Measurements from ENCODE around the gene MYRFL.

Gene MYRFL

GRCh38 chr12:69994724-69995173 lies 169.7 kb downstream of the MYRFL start:
- H3K4me3 ChIP-seq (ENCODE audit: low read depth, low read length): no peak overlapping the region
- no peak for DNase-seq (ENCODE audit: low read depth, low spot score)
- ChIA-PET CTCF (interaction anchor here (2.5 kb wide), 1 partner anchor 94 kb away, joined by 9 read pairs; no protein-coding TSS in a partner anchor), POLR2A (no interaction called here)
- no peak for TF ChIP-seq CTCF (IDR thresholded peaks at IDR 0.05; ENCODE audit: insufficient read depth, low read length, missing control alignments)

- TF ChIP-seq CTCF (IDR thresholded peaks at IDR 0.05; ENCODE audit: insufficient read depth, low read length, missing control alignments): no peak
- DNase-seq (ENCODE audit: low read depth, low spot score): no peak
- ChIA-PET CTCF (no interaction called here), POLR2A (no interaction called here)
- H3K4me3 ChIP-seq (ENCODE audit: low read depth, low read length): no peak overlapping the region
Observed at GRCh38 chr12:69996241-69996640, 171.2 kb downstream of the MYRFL start.

GRCh38 chr12:69996722-69997121 lies 171.7 kb downstream of the MYRFL start:
- no peak overlapping the region for H3K4me3 ChIP-seq (ENCODE audit: low read depth, low read length)
- ChIA-PET POLR2A (no interaction called here), CTCF (no interaction called here)
- DNase-seq (ENCODE audit: low read depth, low spot score): no peak
- no peak for TF ChIP-seq CTCF (IDR thresholded peaks at IDR 0.05; ENCODE audit: insufficient read depth, low read length, missing control alignments)

- CTCF ChIA-PET: no interaction called here
- POLR2A ChIA-PET: no interaction called here
- DNase-seq (ENCODE audit: low read depth, low spot score): no peak
- H3K4me3 ChIP-seq (ENCODE audit: low read depth, low read length): no peak overlapping the region
- no peak for TF ChIP-seq CTCF (IDR thresholded peaks at IDR 0.05; ENCODE audit: insufficient read depth, low read length, missing control alignments)
Observed at GRCh38 chr12:69998011-69998410, 173.0 kb downstream of the MYRFL start.

- DNase-seq (ENCODE audit: low read depth, low spot score): no peak
- CTCF ChIA-PET: no interaction called here
- no peak overlapping the region for H3K4me3 ChIP-seq (ENCODE audit: low read depth, low read length)
- POLR2A ChIA-PET: no interaction called here
- TF ChIP-seq CTCF (IDR thresholded peaks at IDR 0.05; ENCODE audit: insufficient read depth, low read length, missing control alignments): no peak
Observed at GRCh38 chr12:69998922-69999321, 173.9 kb downstream of the MYRFL start.

GRCh38 chr12:69999561-69999960 lies 174.5 kb downstream of the MYRFL start:
- ChIA-PET CTCF (interaction anchor here (0.7 to 1.5 kb wide), 2 partner anchors 9 to 98 kb away, joined by 3 to 7 read pairs; no protein-coding TSS in a partner anchor), POLR2A (no interaction called here)
- H3K4me3 ChIP-seq (ENCODE audit: low read depth, low read length): no peak overlapping the region
- TF ChIP-seq CTCF (IDR thresholded peaks at IDR 0.05; ENCODE audit: insufficient read depth, low read length, missing control alignments): no peak
- DNase-seq (ENCODE audit: low read depth, low spot score): no peak

Data from AG04449 (cell line).